Measurements from ENCODE around the gene IL22RA2.

IL22RA2 gene

DNA sequence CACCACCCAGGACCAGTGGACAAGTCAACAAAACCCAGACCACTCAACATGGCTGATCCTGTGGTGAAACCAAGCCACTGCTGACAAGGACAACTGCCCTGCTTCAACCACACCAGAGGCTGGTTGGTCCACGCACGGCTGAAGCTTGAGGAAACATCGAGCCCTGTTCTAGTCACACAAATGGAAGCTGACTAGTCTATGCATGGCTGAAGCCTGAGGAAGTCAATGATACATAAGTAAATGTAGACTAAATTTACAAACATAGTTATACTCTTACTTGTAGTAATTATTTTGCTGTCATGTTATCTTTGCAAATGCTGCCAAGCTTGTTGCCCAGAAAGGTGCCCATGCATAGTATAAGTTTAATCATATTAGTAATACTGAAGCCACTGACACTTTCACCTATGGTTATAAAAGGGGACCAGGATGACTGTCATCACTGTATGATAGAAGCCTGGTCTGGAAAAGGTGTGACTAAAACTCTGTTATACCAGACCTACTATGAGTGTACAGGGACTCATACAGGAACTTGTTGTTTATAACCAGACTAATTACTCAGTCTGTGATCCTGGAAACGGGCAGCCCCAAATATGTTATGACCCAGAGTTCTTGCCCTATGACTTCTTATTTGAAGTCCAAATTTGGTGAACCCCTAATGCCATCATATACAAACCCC lies 5.6 kb downstream of the IL22RA2 start:
- DNase-seq (ENCODE audit: low read depth), result no peak

DNA sequence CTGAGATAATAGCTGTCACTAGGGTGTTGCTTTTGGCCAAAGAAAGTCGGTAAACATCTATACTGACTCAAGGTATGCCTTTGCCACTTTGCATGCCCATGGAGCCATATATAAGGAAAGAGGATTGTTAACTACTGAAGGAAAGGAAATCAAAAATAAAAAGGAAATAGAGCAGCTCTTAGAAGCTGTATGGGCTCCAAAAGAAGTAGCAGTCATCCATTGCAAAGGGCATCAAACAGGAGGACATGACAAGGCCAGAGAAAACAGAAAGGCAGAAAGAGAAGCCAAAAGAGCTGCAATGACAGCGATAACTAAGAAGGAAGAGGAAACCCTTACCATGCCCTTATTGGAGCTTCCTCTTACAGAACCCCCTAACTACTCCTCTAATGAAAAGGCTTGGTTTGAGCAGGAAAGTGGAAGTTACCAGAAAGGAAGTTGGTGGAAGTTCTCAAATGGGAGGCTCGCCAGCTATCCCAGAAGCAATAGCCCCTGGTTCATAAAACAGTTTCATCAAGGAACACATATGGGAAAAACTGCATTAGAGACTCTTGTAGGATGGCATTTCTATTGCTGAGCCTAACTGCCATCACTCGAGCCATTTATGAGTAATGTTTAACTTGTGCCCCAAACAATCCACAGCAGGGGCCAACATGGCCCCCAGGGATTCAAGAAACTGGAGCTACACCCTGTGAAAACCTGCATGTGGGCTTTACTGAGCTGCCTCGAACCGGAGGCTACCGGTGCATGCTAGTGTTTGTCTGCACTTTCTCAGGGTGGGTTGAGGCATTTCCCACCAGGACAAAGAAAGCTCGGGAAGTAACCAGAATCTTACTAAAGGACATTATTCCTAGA lies 7.0 kb downstream of the IL22RA2 start:
- no peak for DNase-seq (ENCODE audit: low read depth)

DNA sequence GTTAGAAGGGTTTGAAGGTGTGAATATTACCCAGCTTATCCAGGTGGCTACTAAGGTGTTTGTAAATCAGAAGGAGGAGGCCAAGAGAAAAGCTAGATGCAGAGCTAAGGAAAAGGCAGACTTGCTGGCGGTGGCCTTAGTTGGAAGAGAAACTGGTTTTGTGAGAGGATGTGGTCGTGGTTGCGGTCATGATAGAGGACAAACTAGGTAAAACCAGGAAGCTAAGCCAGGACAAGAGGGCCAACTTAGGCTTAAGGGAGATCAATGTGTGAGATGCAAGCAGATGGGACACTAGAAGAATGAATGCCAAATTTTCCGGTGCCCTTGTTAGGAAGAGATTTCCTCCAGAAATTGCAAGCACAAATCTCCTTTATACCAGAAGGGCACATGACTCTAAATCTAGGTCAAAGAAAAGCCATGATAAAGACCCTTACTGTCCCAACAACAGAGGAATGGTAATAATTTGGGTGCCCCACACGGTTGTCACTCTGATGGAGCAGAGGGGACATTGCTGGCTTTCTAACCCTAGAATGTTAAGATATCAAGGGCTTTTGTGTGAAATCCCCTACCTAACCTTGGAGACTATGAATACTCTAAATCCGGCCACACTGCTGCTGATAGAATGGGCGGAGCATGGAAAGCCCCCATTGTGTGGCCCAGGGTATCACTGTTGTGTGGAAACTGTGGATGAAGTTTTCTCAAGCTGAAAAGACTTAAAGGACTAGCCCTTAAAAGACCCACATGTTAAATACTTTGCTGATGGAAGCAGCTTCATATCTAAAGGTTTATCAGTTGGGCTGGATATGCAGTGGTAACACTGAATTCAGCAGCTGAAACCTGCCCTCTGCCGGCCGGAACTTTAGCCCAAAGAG lies 7.8 kb downstream of the IL22RA2 start:
- peak; percentile 24 for DNase-seq (ENCODE audit: low read depth)

DNA sequence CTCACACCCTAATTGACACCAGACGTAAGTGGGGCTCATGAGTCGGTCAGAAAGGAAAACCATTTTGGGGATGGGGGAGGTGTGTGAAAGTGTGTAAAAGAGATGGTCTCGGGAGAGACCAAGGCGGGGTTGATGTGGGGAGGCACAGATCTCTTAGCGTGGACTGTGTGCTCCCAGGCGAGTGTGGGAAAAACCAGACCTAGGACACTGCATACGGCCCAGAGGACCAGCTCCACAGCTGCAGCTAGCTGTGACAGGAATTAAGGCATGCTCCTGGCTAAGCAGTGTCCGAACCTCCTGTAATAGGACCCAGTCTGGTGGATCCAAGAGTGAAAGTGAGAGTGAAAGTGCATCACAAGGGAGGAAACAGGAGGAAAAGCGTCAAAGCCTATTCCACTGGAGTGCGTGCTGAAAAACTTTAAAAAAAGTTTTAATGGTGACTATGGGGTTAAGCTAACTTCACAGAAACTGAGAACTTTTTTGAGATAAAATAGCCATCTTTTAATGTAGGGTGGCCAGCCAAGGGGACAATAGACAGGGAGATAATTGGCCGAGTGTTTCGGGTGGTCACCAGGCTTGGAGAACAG lies 9.6 kb downstream of the IL22RA2 start:
- no peak for DNase-seq (ENCODE audit: low read depth)

DNA sequence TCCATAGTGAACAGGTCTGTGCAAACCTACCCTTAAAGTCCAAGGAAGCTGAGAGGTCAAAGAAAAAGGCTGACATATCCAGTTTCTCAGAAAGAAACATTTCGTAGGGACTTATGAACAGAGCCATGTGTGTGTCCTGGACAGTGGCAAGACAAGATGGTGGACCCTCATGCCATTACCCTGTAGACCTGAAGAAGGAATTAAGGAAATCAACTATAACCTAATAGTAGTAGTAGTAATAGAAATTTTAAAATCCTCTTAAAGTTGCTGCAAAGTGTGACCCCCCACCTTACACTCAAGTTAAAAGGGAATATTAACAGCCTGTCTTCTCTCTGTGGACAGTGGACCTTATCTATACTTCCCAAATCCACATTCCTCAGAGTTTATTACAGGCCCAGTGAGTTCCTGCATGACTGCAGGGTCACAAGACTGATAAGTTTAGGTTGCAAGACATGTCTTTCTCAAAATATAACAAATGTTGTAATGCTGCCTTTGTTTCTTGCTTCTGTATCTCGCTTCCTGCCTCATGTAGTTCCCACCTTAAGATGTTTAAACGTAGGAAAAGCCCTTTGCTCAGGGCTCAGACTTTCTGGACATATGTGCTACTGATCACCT lies 10.6 kb downstream of the IL22RA2 start:
- DNase-seq (ENCODE audit: low read depth), result no peak

DNA sequence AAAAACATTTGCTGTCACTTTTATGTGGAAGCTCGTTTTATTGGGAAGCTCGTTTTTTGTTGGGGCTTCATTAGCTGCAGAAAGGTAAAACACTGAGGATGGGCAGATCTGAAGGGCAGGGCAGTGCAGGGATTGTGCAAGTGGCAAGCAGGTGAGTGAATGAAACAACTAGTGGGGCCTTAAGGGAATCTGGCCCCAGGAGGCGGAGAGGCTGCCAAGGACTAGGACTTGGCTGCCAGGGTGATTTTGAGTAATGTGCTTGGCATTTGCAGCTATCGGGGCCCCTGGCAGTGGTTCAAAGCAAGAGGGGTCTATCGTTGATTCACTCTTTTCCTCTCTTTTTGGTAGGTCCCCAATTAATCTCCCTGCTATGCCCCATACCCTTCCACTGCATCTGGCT lies 11.5 kb downstream of the IL22RA2 start:
- DNase-seq (ENCODE audit: low read depth), result no peak

DNA sequence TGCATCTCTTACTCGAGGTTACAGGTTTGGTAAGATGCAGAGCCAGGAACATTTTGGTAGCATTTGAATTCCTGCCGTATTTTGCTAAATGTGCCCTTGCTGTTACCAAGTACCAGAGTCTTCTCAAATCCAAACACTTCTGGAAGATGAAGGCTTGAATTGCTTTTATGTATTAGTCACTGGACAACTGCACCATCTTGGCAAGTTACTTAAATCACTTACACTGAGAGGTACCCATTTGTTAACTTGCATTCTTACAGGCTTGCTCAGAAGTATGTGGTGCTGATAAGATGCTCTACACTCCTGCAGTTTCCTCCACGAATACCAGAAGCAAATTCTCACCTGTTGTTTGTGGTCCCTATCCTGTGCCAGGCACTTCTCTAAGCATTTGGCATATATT lies 12.7 kb downstream of the IL22RA2 start:
- no peak for DNase-seq (ENCODE audit: low read depth)

DNA sequence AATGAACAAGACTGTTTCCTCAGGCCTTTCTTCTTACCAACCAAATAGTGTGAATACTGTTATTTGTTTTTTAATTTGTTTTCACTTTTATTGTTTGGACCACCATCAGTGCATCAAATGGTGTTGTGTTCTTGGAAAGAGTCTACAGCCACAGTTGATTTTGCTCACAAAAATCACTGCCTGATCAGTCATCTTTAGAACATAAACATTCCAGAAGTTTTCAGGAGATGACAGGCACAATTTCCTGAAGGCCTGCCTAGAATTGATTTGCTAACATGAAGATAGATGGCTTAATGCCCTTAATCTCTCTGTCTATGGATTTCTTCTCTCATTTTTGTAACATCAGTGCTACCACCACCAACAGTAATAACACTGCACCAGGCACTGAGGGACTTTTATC lies 13.5 kb downstream of the IL22RA2 start:
- no peak for DNase-seq (ENCODE audit: low read depth)

DNA sequence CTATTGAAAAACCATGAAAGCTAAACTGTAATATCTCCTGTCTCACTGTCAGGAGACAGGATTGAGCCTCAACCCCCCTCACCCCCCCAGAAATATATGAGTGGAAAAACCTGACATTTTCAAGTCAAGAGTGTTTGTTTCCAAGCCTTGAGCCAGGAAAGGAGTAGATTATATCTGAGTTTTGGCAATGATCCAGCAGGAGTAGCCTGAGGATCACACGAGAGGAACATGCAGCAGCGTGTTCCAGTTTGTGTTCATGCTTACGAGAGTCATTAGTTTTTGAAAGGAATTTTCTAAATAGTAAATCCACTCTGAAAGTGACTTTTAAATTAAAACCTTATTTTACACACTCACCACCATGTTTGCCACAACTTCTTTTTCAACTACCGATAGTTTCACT lies 15.8 kb downstream of the IL22RA2 start:
- no peak for DNase-seq (ENCODE audit: low read depth)

DNA sequence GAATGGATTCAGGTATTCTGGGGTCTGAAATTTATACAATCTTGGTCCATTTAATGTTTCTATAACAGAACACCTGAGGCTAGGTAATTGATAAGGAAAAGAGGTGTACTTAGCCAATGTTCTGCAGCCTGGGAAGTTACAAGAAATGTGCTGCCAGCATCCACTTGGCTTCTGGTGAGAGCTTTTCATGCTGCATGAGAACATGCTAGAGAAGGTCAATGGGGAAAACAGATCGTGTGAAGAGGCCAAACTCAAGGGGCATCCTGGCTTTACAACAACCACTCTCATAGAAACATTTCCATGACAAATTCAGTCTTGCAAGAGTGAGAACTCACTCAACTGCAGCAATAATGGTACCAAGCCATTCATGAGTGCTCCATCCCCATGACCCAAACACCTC lies 16.8 kb downstream of the IL22RA2 start:
- no peak for DNase-seq (ENCODE audit: low read depth)

DNA sequence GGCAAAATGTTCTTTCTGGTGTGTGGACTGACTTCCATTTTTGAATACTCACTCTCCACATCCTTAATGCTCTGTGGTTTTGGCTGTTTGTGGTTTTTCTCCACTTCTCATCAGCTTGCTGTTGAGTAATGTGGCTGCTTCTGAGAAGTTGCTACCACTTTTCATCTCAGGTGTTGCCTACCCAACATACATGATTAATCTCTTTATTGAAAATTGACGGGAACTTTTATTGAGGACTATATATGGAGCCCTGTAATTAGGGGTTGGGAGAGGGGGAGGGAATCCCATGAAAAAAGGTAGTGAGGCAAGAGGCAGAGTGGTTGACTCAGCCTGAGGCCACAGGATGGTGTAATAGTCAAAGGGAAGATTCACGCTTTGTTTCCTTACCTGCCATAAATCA lies 17.6 kb downstream of the IL22RA2 start:
- no peak for DNase-seq (ENCODE audit: low read depth)

DNA sequence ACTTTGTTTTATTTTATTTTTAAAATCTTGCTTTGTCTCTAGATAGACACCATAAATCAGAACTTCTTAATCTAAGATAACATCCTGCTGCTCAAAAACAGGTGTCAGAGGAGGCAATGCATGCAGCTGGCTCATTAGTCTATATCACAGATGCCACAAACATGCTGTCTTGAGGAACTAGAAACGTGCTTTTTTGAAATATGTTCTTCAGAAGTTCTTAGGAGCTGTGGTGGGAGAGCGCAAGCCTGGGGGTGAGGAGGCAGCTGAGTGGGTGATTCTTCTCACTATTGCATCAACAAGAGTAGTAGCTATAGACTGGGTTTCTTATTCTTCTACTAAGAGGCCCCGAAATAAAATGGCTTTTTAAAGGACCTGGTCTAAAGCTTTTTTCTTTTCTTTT lies 23.4 kb downstream of the IL22RA2 start:
- DNase-seq (ENCODE audit: low read depth), result no peak

DNA sequence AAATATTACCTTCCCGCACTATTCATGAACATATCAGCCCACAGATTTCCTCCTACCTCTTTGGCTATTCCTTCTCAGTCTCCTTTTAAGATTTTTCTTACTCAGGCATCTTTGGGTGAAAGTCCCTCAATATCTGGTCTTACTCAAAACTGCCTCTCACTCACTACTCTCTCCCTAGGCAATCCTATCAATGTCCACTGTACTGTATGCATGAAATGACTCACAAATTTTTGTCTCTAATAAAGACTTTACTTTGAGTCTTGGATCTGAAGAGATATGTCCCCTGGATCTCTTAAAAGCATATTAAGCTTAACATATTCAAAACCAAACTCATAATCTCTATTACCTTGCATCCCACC lies 24.4 kb downstream of the IL22RA2 start:
- no peak for DNase-seq (ENCODE audit: low read depth)

DNA sequence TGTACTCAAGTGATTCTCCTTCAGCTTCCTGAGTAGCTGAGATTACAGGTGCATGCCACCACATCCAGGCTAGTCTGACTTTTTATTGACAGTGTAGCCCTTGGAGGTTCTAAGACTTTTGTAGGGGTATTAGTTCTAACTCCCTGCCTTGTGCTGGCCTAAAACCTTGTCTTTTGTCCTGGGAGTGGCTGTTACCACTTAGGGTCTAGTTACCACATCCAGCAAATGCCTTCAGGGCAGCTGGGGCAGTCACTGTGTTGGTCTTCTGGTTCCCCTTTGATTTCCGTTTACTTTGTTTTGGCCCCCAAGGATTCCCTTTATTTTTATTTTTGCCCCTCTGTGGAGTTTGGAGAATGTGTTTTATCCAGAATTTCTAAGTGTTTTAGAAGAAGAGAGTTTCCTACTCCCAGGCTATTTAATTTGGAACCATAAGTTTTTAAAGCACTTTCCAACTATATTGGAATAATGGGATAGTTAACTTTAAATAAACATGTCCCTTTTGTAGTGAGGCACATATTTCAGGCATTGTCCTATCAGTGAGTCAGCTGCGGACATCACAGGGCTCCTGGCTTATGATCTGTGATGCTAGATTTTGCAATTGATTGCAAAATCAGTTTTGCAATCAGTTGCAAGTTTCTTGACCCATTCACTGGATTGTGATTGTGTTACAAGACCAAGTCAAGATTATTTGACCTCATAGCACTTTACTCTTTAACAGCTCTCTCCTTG lies 25.0 kb downstream of the IL22RA2 start:
- DNase-seq (ENCODE audit: low read depth), result no peak

DNA sequence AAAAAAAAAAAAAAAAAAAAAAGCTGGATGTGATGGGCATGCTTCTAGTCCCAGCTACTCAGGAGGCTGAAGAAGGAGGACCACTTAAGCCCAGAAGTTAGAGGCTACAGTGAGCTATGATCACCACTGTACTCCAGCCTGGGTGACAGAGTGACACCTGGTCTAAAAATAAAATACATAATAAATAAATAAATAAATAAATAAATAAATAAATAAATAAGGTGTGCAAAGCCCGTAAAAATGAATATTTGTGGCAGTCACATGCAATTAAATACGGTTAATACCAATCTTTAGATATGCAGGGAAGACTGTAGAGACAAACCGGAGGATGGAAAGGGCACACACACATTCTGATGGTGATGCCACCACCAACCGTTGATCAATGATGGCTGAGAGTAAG lies 26.2 kb downstream of the IL22RA2 start:
- no peak for DNase-seq (ENCODE audit: low read depth)

DNA sequence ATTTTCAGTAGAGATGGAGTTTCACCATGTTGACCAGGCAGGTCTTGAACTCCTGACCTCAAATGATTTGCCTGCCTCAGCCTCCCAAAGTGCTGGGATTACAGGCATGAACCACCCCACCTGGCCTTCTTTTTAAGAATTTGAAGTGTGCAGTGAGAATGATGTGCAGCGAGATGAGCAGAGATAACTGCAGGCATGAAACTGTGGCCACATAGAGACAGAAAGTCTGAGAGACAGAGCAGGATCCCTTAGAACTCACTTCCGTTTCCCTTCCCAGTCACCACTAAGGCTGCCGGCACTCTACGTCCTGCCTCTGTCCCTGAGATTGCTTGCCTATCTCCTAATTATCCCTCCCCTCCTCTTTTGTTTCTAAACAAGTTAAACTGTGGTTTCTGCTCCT lies 27.2 kb downstream of the IL22RA2 start:
- DNase-seq (ENCODE audit: low read depth), result no peak

DNA sequence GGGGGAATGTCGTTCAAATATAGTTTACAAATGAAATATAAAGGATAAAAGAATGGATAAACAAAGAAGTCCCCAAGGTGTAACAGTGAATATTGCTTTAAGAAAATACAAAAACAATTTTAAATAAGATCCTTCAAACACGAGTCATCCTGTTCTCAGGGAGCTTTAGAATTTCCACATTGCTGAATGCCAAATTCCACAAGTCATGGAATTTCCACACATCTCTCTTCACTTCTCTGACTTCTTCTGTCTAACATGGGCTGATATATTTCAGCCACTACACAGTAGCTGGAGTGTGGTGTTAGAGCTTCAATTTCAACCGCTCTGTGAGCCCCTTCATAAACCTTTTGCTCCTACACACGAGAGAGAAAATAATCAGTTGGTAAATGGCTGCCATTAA lies 28.0 kb downstream of the IL22RA2 start:
- DNase-seq (ENCODE audit: low read depth), result no peak

DNA sequence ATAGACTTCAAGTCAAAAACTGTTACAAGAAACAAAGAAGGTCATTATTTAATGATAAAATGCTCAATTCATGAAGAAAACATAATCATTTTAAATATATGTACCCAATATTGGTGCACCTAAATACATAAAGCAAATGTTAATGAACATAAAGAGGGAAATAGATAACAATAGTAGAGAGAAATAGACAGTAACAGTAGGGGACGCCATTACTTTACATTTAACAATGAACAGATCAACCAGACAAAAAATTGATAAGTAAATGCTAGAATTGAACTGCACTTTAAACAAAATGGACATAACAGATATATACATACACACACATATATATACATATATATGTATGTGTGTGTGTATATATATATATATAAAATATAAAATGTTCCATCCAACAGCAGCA lies 37.4 kb downstream of the IL22RA2 start:
- no peak for DNase-seq (ENCODE audit: low read depth)

DNA sequence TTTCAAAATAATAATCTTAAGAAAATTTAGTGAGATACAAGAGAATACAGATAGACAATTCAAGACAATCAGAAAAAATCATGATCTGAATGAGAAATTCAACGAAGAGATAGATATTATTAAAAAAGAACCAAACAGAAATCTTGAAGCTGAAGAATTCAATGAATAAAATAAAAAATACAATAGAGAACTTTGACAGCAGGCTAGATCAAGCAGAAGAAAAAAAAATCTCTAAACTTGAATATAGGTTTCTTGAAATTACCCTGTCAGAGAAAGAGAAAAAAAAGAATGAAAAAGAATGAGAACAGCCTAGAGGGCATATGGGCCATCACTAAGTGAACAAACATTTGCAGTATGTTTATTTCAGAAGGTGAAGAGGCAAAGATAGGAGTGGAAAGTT lies 39.0 kb downstream of the IL22RA2 start:
- DNase-seq (ENCODE audit: low read depth), result no peak

DNA sequence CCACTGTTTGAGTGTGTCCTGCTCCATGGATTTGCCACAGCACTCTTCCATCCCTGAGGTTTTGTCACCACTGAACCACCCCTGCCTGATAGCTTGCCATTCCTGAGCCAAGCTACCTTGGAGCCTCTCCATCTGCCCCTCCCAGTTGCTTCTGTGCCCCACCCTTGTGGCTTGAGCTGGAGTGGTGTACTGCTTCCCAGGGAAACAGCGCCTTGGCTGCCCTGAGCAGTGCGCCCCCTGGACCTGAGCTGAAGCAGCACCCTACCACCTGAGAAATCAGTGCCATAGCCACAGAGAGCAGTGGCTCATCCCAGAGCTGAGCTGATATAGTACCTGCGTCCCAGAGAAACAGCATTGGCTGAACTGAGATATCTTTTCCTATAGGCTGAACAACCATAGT lies 40.3 kb downstream of the IL22RA2 start:
- DNase-seq (ENCODE audit: low read depth), result no peak

DNA sequence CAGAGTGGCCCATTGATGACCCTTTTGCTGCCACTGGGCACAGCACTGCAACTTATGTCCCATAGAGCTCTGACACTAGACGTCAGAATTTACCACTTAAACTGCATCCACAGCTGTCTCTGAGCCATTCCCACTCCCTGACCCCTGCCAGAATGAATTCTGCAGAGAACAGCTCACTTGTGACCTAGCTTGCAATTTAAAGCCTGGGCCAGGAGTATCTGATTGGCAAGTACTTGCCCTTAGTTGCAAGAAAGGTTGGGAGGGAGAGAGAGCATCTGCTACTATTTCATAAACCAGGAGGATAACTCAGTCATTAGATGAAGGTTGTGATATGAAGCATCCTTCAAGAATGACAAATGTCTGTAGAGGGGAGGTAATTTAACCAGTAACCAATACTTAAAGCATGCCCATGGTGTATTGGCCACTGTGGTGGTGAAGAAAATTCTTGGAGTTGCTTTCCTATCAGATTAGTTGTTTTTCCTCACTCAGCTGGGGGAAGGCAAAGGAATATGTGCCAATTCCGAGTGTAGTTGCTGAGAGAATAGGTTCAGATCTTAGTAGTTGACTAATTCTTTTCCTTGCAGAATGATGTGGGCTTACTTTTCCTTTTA lies 46.5 kb downstream of the IL22RA2 start:
- DNase-seq (ENCODE audit: low read depth), result no peak

Measured in CMK (cell line).